ENCODE results near the gene NUP205.
"Not testable (repeated sequence)": the region's sequence is repeated elsewhere in the genome, so short reads cannot be mapped to it uniquely, and the experiment has no call there.

The NUP205 gene

DNA sequence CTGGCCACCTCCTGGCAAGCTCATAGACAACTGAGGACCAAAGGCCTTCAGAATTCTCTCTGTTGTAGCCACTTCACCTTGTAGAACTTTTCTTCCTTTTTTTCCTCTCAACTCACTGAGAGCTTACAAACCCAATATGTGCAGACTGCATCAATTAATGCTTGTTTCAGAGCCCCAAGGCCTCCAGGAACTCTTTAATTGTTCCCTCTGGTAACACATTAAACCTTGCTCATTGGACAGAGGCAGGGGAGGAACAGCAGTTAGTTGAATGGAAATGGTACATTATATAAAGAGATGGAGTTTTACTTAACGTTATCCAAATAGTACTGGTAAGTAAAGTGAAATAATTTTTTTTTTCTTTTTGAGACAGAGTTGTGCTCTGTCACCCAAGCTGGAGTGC is 129.7 kb downstream of the NUP205 start:
- TF ChIP-seq, protein P1, sequence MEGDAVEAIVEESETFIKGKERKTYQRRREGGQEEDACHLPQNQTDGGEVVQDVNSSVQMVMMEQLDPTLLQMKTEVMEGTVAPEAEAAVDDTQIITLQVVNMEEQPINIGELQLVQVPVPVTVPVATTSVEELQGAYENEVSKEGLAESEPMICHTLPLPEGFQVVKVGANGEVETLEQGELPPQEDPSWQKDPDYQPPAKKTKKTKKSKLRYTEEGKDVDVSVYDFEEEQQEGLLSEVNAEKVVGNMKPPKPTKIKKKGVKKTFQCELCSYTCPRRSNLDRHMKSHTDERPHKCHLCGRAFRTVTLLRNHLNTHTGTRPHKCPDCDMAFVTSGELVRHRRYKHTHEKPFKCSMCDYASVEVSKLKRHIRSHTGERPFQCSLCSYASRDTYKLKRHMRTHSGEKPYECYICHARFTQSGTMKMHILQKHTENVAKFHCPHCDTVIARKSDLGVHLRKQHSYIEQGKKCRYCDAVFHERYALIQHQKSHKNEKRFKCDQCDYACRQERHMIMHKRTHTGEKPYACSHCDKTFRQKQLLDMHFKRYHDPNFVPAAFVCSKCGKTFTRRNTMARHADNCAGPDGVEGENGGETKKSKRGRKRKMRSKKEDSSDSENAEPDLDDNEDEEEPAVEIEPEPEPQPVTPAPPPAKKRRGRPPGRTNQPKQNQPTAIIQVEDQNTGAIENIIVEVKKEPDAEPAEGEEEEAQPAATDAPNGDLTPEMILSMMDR (IDR thresholded peaks at IDR 0.05; ENCODE audit: low read depth, low read length), result no peak

DNA sequence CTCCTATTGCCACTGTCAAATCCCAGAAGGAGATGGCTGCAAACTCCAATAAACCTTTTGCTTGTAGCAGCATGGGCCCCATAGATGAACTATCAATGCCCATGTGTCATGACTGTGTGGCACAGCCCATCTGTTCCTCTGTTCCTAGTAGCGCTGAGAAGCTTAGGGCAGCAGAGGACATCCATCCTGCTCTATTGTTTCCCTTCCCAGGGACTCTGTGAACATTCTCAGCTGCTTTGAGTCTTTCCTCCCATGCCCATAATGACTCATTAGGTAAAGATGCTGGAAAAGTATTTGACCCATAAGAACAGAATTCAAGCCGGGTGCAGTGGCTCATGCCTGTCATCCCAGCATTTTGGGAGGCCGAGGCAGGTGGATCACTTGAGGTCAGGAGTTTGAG is 132.8 kb downstream of the NUP205 start:
- TF ChIP-seq, protein P1 (IDR thresholded peaks at IDR 0.05; ENCODE audit: low read depth, low read length), result no peak
- no peak for DNase-seq (ENCODE audit: extremely low read depth, low read depth)

More for the DNA sequence above, 129.7 kb downstream of the NUP205 start:
- no peak for DNase-seq (ENCODE audit: extremely low read depth, low read depth)

DNA sequence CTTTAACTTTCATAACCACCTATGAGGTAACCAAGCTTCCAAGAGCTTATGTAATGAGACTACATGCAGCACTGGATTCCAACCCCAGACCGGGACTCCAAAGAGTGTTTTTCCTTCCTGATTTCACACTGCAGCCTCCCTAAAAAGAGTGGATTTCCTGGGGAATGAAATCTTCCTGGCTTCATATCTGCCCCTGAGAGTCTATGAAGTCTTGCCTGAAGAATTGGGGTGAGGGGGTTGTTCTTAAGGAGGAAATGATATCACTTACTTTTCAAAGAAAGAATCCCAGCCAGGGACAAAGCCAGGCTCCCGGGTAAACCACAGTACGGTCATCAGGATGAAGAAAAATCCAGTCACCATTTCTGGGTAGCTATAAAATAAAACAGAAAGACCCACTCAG is 134.3 kb downstream of the NUP205 start:
- TF ChIP-seq, protein P1 (IDR thresholded peaks at IDR 0.05; ENCODE audit: low read depth, low read length), result no peak

DNA sequence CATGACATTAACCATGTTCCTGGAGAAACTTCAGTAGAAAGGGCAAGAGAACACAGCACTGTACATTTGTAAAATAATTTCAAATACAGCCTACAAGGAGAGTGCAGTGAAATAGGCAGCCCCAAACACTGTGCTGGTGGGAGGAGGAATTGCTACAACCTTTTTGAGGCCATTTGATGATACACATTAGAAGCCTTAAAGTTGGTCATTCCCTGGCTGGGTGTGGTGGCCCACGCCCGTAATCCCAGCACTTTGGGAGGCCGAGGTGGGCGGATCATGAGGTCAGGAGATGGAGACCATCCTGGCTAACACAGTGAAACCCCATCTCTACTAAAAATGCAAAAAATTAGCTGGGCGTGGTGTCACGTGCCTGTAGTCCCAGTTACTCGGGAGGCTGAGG is 134.9 kb downstream of the NUP205 start:
- not testable (repeated sequence) for DNase-seq (ENCODE audit: extremely low read depth, low read depth)

More for the DNA sequence above, 134.3 kb downstream of the NUP205 start:
- DNase-seq (ENCODE audit: extremely low read depth, low read depth), result no peak

DNA sequence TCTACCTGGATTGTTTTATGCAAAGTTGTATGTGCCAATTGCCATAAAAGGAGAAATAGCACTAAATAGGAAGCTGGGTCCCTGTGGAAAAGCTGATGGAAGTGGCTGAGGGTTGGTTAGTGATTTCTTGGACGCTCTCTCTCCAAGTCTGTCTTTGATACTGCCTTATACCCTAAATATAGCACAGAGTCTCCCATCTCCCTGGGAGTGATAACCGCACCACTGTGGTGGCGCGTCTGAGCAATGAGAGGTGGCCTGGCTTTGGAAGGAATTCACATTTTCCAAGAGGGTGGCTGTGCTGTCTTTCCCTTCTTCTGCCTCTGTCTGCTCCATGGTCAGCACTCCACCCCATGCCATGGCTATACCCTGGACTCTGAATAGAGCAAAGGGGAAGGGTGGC is 135.8 kb downstream of the NUP205 start:
- TF ChIP-seq, protein P1 (IDR thresholded peaks at IDR 0.05; ENCODE audit: low read depth, low read length), result no peak
- no peak for DNase-seq (ENCODE audit: extremely low read depth, low read depth)

DNA sequence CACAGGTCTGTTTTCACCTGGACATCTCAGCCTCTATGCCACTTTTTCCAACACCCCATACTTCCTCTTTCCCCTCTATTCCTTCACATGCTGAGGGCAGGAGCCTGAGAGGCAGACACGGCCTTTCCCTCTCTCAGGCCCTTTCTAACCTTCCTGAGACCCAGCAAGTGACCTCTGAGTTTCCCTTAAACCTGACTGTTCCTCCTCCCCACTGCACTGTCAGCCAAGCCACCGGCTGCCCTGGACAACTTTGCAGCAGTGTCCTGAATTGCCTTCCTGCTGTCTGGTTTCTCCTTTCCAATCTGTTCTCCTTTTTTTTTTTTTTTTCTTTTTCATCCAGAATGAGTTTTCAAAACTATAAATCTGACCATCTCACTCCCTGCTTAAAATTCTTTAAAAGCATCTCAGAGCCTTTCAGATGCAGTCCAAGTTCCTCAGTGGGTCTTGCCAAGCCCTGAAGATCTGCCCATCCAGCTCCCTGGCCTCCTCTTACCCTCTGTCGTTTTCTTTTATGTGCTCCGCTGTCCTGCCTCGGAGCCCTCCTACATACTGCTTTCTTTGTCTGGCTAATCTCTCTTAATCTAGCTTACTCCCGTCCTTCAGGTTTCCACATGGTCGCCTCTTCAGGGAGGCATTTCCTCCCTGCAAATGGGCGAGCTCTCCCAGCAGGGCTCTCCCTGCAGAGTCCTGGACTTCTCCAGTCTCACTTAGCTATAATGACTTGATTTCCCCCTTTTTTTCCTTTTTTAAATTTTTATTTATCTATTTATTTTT is 139.7 kb downstream of the NUP205 start:
- DNase-seq (ENCODE audit: extremely low read depth, low read depth), result no peak
- TF ChIP-seq, protein P1 (IDR thresholded peaks at IDR 0.05; ENCODE audit: low read depth, low read length), result no peak
